GM21619 (cell line): Measurements from ENCODE around the gene SOX18.

ENCODE experiments used
- ATAC-seq: cut with Tn5 transposase; IDR thresholded peaks from one replicate; pipeline ENCODE4 v1.9.1; 2021; ENCODE audit not compliant: unreplicated experiment

The SOX18 gene

GRCh38 chr20:64080813-64081623 is 31.6 kb upstream of the SOX18 start:
- ATAC-seq: no peak

GRCh38 chr20:64080013-64080812 is 30.8 kb upstream of the SOX18 start, which contains the start of gene OPRL1:
TSS of gene OPRL1 (plus strand) at chr20:64080082. CDS start at chr20:64092721, 12,639 bp downstream.
- ATAC-seq: no peak

- ATAC-seq: peak; percentile 36
These were observed 30.0 kb upstream of the SOX18 start, which contains the start of gene RGS19 for GRCh38 chr20:64079273-64080012. TSS of gene RGS19 (minus strand) at chr20:64079518. CDS start at chr20:64076886, 2,632 bp downstream.

GRCh38 chr20:64078934-64079272 is 29.5 kb upstream of the SOX18 start:
- ATAC-seq: no peak

GRCh38 chr20:64077876-64078551 is 28.6 kb upstream of the SOX18 start:
- no peak for ATAC-seq

- no peak for ATAC-seq
These were observed 28.1 kb upstream of the SOX18 start for GRCh38 chr20:64077541-64077875.

- no peak for ATAC-seq
These were observed 27.7 kb upstream of the SOX18 start for GRCh38 chr20:64077094-64077493.

GRCh38 chr20:64076061-64076997 is 26.9 kb upstream of the SOX18 start:
- ATAC-seq: no peak

- ATAC-seq: no peak
These were observed 26.1 kb upstream of the SOX18 start for GRCh38 chr20:64075556-64075955.

- ATAC-seq: no peak
These were observed 25.5 kb upstream of the SOX18 start for GRCh38 chr20:64074963-64075362.

GRCh38 chr20:64074184-64074789 is 24.8 kb upstream of the SOX18 start:
- ATAC-seq: no peak

- no peak for ATAC-seq
These were observed 24.2 kb upstream of the SOX18 start for GRCh38 chr20:64073476-64074183.

- no peak for ATAC-seq
These were observed 23.1 kb upstream of the SOX18 start for GRCh38 chr20:64072498-64073063.

GRCh38 chr20:64071341-64072332 is 22.2 kb upstream of the SOX18 start:
- ATAC-seq: no peak

GRCh38 chr20:64070244-64070993 is 21.0 kb upstream of the SOX18 start:
- ATAC-seq: no peak

- no peak for ATAC-seq
These were observed 20.3 kb upstream of the SOX18 start for GRCh38 chr20:64069614-64070243.
